GM19397 (cell line): Measurements from ENCODE around the gene STPG4.
"Not testable (repeated sequence)": the region's sequence is repeated elsewhere in the genome, so short reads cannot be mapped to it uniquely, and the experiment has no call there.

ENCODE experiments used
- ATAC-seq: cut with Tn5 transposase; IDR thresholded peaks from one replicate; pipeline ENCODE4 v1.9.1; 2021; ENCODE audit warnings: mild to moderate bottlenecking, moderate library complexity; ENCODE audit not compliant: unreplicated experiment

STPG4 gene

GRCh38 chr2:47129191-47129706, 25.9 kb downstream of the STPG4 start:
- no peak for ATAC-seq

- ATAC-seq: no peak
Observed at GRCh38 chr2:47128705-47129104, 26.4 kb downstream of the STPG4 start.

- ATAC-seq: no peak
Observed at GRCh38 chr2:47127862-47128543, 27.1 kb downstream of the STPG4 start.

GRCh38 chr2:47126783-47127182, 28.3 kb downstream of the STPG4 start:
- ATAC-seq: no peak

GRCh38 chr2:47124740-47125139, 30.4 kb downstream of the STPG4 start:
- not testable (repeated sequence) for ATAC-seq

- not testable (repeated sequence) for ATAC-seq
Observed at GRCh38 chr2:47120424-47120823, 34.7 kb downstream of the STPG4 start.

- ATAC-seq: no peak
Observed at GRCh38 chr2:47119001-47119400, 36.1 kb downstream of the STPG4 start.

- no peak for ATAC-seq
Observed at GRCh38 chr2:47118581-47118980, 36.5 kb downstream of the STPG4 start.

GRCh38 chr2:47112665-47113435, 42.3 kb downstream of the STPG4 start:
- ATAC-seq: no peak

GRCh38 chr2:47109680-47110079, 45.4 kb downstream of the STPG4 start:
- ATAC-seq: no peak

- ATAC-seq: no peak
Observed at GRCh38 chr2:47109007-47109375, 46.1 kb downstream of the STPG4 start.

GRCh38 chr2:47108267-47109006, 46.7 kb downstream of the STPG4 start:
- ATAC-seq: not testable (repeated sequence)

GRCh38 chr2:47107201-47107600, 47.9 kb downstream of the STPG4 start:
- not testable (repeated sequence) for ATAC-seq

GRCh38 chr2:47106231-47106630, 48.9 kb downstream of the STPG4 start:
- ATAC-seq: not testable (repeated sequence)

GRCh38 chr2:47099712-47100111, 55.4 kb downstream of the STPG4 start:
- ATAC-seq: not testable (repeated sequence)

- ATAC-seq: no peak
Observed at GRCh38 chr2:47098953-47099352, 56.2 kb downstream of the STPG4 start.

GRCh38 chr2:47097563-47097962, 57.5 kb downstream of the STPG4 start:
- ATAC-seq: no peak

- ATAC-seq: no peak
Observed at GRCh38 chr2:47096451-47096850, 58.7 kb downstream of the STPG4 start.

GRCh38 chr2:47095349-47096020, 59.6 kb downstream of the STPG4 start:
- no peak for ATAC-seq

- ATAC-seq: no peak
Observed at GRCh38 chr2:47094511-47095142, 60.5 kb downstream of the STPG4 start.
